BE2C (cell line): ENCODE data around the gene PDE12.

Experiments used
- DNase-seq: peaks from one replicate; pipeline ENCODE4 v3.0.0-alpha.2; 2020
- H3K27me3 ChIP-seq: fragments of 250-450 bp; sonication (Bioruptor Pico); 2 replicates; pipeline ENCODE4 v1.5.1; 2020; ENCODE audit warnings: mild to moderate bottlenecking
- H3K36me3 ChIP-seq: fragments of 250-450 bp; sonication (Bioruptor Pico); 2 replicates; pipeline ENCODE4 v1.5.1; 2020; ENCODE audit warnings: mild to moderate bottlenecking
- H3K4me1 ChIP-seq: fragments of 250-450 bp; sonication (Bioruptor Pico); 2 replicates; pipeline ENCODE4 v1.5.1; 2020
- H3K4me3 ChIP-seq: 2 replicates; pipeline ENCODE4 v1.5.1; 2011; ENCODE audit warnings: low read depth, low read length
- H3K9me3 ChIP-seq: fragments of 250-450 bp; sonication (Bioruptor Pico); 2 replicates; pipeline ENCODE4 v1.5.1; 2020
- TF ChIP-seq, protein P1 (sequence below): IDR thresholded peaks from 2 replicates; pipeline ENCODE4 v1.5.1; 2012; ENCODE audit warnings: mild to moderate bottlenecking, low read depth, low read length

PDE12 gene

DNA sequence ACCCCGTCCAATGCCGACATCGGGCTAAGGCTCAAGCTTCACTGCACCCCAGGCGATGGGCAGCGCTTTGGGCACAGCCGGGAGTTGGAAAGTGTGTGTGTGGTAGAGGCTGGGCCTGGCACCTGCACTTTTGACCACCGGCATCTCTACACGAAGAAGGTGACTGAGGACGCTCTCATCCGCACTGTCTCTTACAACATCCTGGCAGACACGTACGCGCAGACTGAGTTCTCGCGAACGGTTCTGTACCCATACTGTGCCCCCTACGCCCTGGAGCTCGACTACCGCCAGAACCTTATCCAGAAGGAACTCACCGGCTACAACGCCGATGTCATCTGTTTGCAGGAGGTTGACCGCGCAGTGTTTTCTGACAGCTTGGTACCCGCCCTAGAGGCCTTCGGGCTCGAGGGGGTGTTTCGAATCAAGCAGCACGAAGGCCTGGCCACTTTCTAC is 1.0 kb downstream of the PDE12 start:
- DNase-seq: peak; percentile 5
- Histone ChIP-seq H3K9me3 (no peaks in the 10 kb centered on the region), H3K27me3 (no peaks in the 10 kb centered on the region), H3K4me3 (peak overlapping the region; percentile 80), H3K4me1 (no peaks in the 10 kb centered on the region), H3K36me3 (no peaks in the 10 kb centered on the region)
- TF ChIP-seq, protein P1, sequence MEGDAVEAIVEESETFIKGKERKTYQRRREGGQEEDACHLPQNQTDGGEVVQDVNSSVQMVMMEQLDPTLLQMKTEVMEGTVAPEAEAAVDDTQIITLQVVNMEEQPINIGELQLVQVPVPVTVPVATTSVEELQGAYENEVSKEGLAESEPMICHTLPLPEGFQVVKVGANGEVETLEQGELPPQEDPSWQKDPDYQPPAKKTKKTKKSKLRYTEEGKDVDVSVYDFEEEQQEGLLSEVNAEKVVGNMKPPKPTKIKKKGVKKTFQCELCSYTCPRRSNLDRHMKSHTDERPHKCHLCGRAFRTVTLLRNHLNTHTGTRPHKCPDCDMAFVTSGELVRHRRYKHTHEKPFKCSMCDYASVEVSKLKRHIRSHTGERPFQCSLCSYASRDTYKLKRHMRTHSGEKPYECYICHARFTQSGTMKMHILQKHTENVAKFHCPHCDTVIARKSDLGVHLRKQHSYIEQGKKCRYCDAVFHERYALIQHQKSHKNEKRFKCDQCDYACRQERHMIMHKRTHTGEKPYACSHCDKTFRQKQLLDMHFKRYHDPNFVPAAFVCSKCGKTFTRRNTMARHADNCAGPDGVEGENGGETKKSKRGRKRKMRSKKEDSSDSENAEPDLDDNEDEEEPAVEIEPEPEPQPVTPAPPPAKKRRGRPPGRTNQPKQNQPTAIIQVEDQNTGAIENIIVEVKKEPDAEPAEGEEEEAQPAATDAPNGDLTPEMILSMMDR: no peak

DNA sequence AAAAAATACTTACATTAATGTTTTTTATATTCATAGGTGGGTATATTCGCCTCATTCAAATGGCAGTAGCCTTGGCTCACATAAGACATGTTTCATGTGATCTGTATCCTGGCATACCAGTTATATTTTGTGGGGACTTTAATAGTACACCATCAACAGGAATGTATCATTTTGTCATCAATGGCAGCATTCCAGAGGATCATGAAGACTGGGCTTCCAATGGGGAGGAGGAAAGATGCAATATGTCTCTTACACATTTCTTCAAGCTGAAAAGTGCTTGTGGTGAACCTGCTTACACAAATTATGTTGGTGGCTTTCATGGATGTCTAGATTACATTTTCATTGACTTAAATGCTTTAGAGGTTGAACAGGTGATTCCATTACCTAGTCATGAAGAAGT is 3.5 kb downstream of the PDE12 start:
- H3K36me3 ChIP-seq: no peaks in the 10 kb centered on the region
- TF ChIP-seq, protein P1: no peak
- no peaks in the 10 kb centered on the region for H3K27me3 ChIP-seq
- H3K4me1 ChIP-seq: no peaks in the 10 kb centered on the region
- no peaks in the 10 kb centered on the region for H3K9me3 ChIP-seq
- no peak overlapping the region for H3K4me3 ChIP-seq
- DNase-seq: no peak

DNA sequence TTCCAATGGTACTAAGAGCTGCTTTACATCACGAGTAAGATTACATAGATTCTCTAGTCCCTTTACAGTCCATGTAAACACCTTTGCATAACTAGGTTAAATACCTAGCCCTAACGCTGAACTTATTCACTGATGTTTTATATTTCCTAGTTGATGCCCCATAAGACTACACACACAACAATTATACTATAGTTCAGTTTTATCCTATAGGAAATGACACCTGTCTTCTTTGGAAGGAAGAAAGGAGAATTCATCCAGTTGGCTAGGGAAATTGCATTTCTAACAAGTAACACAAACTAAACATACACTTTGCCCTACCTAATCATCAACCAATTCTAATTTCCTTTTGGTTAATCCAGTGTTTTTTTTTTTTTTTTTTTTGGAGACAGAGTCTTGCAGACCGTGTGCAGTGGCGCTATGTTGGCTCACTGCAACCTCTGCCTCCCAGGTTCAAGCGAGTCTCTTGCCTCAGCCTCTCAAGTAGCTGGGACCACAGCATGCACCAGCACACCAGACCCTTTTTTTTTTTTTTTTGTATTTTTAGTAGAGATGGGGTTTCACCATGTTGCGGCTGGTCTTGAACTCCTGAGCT is 13.9 kb downstream of the PDE12 start:
- no peaks in the 10 kb centered on the region for H3K36me3 ChIP-seq
- H3K4me3 ChIP-seq: no peak overlapping the region
- no peak for DNase-seq
- TF ChIP-seq, protein P1: no peak
- no peaks in the 10 kb centered on the region for H3K9me3 ChIP-seq
- H3K4me1 ChIP-seq: no peaks in the 10 kb centered on the region
- no peaks in the 10 kb centered on the region for H3K27me3 ChIP-seq

DNA sequence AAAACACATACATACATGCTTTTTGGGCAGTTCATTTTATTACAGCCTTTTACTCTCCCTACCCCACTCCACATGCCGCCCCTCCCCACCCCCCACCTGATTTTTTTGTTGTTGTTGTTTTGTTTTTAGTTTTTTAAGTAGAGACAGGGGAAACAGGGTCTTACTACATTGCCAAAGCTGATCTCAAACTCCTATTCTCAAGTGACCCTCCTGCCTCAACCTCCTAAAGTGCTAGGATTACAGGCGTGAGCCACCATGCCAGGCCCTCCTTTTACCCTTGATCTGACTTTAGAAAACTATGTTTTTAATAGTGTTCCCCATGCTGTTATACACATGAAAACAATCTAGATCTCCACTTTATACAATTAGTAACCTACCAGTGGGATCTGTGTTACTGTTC is 14.8 kb downstream of the PDE12 start:
- Histone ChIP-seq H3K4me1 (no peaks in the 10 kb centered on the region), H3K9me3 (no peaks in the 10 kb centered on the region), H3K36me3 (no peaks in the 10 kb centered on the region), H3K4me3 (no peak overlapping the region), H3K27me3 (no peaks in the 10 kb centered on the region)
- no peak for DNase-seq
- TF ChIP-seq, protein P1: no peak

DNA sequence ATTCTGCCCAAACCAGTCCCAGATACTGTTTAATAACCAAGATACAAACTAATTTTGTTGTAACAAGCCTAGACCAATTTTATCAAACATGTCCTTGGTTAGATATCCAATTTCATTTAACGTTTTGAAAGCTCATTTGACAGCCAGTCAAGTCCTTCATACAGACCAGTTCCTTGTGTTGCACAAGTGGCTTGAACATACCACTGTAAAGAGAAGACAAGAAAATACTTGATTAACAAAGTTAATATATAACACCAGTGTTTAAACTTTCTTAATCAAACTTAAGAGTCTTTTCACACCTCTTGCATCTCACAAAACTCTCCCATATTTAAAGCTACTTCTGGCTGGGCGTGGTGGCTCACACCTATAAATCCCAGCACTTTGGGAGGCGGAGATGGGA is 16.0 kb downstream of the PDE12 start:
- Histone ChIP-seq H3K36me3 (no peaks in the 10 kb centered on the region), H3K9me3 (no peaks in the 10 kb centered on the region), H3K4me3 (no peak overlapping the region), H3K27me3 (no peaks in the 10 kb centered on the region), H3K4me1 (no peaks in the 10 kb centered on the region)
- TF ChIP-seq, protein P1: no peak
- no peak for DNase-seq

DNA sequence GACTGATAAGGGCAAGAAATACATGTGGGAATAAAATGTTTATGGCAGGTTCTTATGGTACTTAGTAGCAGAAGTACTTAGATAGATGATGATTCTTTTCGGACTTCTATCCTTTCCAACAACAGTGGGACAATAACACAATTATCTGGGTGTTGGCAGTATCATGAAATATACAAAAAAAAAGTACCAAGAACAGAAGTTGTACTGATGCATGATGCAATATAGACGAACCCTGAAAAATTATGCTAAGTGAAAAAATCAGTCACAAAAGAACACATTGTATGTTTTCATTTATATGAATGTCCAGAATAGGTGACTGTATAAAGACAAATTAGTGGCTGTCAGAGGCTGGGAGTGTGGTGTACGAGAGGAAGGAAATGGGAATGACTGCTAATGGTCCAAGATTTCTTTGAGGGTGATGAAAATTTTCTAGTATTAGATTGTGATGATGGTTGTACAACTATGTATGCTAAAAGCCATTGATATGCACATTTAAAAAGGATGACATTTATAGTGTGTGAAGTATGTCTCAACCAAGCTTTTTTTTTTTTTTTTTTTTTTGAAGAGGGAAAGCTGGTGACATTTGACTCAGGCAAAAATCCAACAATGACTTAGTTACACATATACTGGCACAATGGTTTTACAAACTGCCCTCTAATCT is 20.0 kb downstream of the PDE12 start:
- TF ChIP-seq, protein P1: no peak
- no peak for DNase-seq
- Histone ChIP-seq H3K4me1 (no peaks in the 10 kb centered on the region), H3K27me3 (no peaks in the 10 kb centered on the region), H3K9me3 (no peaks in the 10 kb centered on the region), H3K4me3 (no peak overlapping the region), H3K36me3 (no peaks in the 10 kb centered on the region)
